ENCODE data around the gene PLCB3.
A peak's percentile ranks its signal among the peaks of the same experiment; 100 is the strongest.

PLCB3 gene

DNA sequence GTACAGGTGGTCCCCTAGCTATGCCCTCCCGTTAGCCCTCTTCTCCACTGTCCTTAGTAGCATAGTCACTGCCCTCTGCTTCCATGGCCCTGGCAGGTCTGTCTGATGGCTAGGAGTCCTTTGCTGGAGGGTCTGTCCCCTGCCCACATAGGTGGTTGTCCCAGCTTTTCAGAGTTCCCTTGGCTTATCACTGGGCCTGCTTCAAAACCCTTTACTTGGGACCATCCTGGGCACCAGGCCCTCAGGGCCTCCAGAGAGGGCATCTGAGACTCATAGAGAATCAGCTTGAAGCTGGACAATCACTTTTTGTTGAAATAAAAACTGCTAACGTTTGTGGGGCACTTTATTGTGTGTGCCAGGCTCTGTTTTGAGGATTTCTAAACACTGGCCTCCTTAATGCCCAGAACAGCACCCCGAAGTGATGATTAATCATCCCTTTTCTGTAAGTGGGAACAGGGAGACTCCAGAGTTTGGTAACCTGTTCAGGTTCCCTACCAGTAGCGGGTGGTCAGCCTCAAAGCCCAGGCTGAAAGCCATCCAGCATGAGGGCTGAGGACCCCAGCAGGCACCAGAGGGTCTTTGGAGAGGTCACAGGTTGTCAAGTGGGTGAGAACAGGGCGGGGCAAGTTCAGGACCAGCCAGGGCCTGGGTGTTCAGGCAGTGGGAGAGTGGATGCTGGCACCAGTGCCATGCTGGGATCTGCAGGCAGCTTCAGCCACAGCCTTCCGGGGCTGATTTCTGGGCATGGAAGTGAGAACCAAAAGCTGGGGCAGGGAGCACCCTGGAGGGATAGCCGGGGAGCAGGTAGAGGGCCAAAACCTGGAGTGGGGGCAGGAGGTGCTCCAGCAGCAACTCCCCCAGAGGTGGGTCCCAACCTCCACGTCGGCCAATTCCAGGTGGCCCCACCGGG is 39.3 kb downstream of the PLCB3 start:
- Mint-ChIP-seq H3K36me3 (peaks cover 7% of the 10 kb centered on the region), H3K27me3 (peaks cover 71% of the 10 kb centered on the region), H3K4me3 (no peak overlapping the region), H3K27ac (no peak overlapping the region), H3K4me1 (peaks cover 21% of the 10 kb centered on the region), H3K9me3 (no peaks in the 10 kb centered on the region)
- no peak for DNase-seq
- CTCF ChIA-PET = interaction anchor here (0.7 to 5.9 kb wide), 2 partner anchors 12 to 86 kb away, joined by 3 to 50 read pairs; partner anchors contain the start of gene CATSPERZ

DNA sequence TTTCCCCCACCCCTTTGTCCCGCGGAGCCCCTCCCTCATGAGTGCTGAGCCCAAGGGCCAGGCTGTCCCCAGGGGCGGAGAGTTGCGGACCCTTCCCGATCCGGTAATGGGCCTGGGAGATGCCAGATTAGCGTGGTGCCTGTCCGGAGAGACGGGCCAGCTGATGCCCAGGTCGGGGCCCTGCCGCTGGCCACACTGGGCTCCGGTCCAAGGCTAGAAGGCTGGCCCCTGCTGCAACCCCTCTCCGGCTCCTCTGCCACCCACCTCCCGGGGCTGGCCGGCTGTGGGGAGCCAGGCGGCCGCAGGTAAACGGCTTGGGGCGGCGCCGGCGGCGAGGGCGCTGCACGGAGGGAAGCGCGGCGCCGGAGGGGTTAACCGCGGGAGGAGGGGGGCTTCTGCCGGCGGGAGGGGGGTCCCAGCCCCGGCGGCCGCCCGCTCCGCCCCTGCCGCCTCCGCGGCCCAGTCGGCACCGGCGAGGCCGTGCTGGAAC is 40.0 kb downstream of the PLCB3 start, which contains the start of gene KCNK4:
Gene KCNK4, plus strand, starts transcription at position 41 of the 490 bp plus-strand sequence. CDS start 1,717 bp downstream, outside the sequence.
- no peak for DNase-seq
- no peak within 1 kb of the TSS for H3K27ac Mint-ChIP-seq
- no peaks in the 10 kb centered on the region for H3K9me3 Mint-ChIP-seq
- H3K4me1 Mint-ChIP-seq = peaks cover 19% of the 10 kb centered on the region
- peaks cover 78% of the 10 kb centered on the region for H3K27me3 Mint-ChIP-seq
- H3K36me3 Mint-ChIP-seq = peaks cover 7% of the 10 kb centered on the region
- CTCF ChIA-PET = interaction anchor here (5.9 kb wide), 1 partner anchor 11 kb away, joined by 50 read pairs; the partner anchor contains the start of gene CATSPERZ
- H3K4me3 Mint-ChIP-seq = no peak within 1 kb of the TSS

DNA sequence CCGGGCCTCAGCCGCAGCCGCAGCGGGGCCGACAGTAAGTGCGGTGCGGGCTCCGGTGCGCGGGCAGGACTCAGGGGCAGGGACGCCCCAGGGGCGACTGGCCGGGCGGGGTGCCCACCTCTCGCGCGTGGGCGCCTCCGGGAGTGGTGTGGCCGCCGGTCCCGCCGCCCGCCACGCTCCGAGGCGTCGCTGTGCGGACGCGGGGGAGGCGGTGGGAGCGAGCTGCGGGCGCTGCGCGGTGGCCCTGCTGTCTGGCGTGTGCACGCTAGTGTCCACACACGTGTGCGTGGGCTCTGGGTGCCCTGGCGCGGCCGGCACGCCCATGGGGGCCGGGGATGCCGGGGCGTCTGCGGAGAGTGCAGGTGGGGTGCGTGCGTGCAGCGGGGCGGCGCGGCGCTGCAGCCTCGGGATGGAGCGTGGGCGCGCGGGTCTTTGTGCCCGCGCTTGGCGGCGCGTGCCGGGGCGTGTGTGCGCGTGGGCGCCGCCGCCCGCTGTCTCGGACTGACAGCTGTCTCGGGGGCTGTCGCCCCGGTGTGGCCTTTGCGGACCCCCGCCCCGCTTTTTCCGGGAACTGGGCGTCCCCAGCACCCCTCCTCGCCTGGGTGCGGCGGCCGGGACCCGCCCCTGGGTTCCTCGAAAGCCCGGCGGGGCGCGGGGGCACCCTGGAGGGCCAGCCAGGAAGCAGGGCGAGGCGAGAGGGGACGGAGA is 40.6 kb downstream of the PLCB3 start:
- Mint-ChIP-seq H3K4me3 (no peak overlapping the region), H3K4me1 (peaks cover 13% of the 10 kb centered on the region), H3K27ac (no peak overlapping the region), H3K27me3 (peaks cover 84% of the 10 kb centered on the region), H3K36me3 (peaks cover 7% of the 10 kb centered on the region), H3K9me3 (no peaks in the 10 kb centered on the region)
- CTCF ChIA-PET = interaction anchor here (1.0 to 5.9 kb wide), 3 partner anchors 11 to 88 kb away, joined by 3 to 50 read pairs (median 17); partner anchors contain the start of genes CATSPERZ and ESRRA
- DNase-seq = peak; percentile 37

DNA sequence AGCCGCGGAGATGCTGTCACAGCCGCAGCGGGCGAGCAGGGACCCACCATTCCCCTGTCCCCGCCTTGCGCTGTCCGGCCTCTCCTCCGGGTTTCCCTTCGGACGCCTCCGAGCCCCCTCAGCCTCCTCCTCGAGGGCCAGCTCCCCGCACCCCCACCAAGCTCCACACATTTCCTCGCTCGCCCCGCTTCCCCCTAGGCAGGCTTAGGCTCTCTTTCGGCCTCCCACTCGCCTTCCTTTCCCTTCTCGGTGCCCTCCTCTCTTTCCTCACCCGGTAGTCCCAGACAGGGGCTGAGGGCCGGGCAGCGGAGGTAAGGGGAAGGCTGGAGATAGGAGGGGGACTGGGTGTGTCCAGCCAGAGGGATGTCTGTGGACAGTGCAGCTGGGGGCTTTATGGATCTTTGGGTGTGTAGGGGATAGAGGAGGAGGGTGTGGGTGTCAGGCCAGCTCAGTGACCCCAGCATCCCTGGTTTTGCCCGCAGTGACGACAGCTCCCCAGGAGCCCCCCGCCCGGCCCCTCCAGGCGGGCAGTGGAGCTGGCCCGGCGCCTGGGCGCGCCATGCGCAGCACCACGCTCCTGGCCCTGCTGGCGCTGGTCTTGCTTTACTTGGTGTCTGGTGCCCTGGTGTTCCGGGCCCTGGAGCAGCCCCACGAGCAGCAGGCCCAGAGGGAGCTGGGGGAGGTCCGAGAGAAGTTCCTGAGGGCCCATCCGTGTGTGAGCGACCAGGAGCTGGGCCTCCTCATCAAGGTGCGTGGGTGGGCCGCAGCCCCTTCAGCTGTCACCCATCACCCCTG is 41.3 kb downstream of the PLCB3 start:
- Mint-ChIP-seq H3K9me3 (no peaks in the 10 kb centered on the region), H3K4me3 (peak overlapping the region; percentile 21), H3K36me3 (peaks cover 7% of the 10 kb centered on the region), H3K27me3 (peaks cover 92% of the 10 kb centered on the region), H3K27ac (no peak overlapping the region), H3K4me1 (peaks cover 9% of the 10 kb centered on the region)
- no peak for DNase-seq
- CTCF ChIA-PET = interaction anchor here (1.0 to 2.0 kb wide), 2 partner anchors 11 to 88 kb away, joined by 3 to 17 read pairs; partner anchors contain the start of gene ESRRA

DNA sequence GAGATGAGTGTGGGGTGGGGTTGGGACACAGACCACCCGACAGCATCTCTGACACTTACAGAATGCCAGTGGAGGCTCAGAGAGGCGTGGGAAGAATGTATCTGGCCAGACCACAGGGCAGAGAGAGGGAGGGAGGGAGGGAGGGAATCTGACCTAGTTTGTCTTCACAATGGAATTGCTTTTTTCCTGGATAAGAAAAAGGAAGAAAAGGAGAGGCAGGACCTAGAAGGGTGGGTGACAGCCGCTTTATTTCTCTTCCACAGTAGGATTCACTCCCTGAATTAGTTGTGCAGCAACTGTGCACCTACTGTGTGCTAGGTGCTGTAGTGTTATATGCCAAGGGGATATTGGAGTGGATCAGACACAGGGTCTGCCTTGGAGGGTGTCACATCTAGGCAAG is 43.4 kb downstream of the PLCB3 start:
- CTCF ChIA-PET = no interaction called here
- no peaks in the 10 kb centered on the region for H3K9me3 Mint-ChIP-seq
- H3K27ac Mint-ChIP-seq = no peak overlapping the region
- H3K4me3 Mint-ChIP-seq = no peak overlapping the region
- no peak for DNase-seq
- peaks cover 7% of the 10 kb centered on the region for H3K36me3 Mint-ChIP-seq
- peaks cover 11% of the 10 kb centered on the region for H3K4me1 Mint-ChIP-seq
- H3K27me3 Mint-ChIP-seq = peaks cover 98% of the 10 kb centered on the region

DNA sequence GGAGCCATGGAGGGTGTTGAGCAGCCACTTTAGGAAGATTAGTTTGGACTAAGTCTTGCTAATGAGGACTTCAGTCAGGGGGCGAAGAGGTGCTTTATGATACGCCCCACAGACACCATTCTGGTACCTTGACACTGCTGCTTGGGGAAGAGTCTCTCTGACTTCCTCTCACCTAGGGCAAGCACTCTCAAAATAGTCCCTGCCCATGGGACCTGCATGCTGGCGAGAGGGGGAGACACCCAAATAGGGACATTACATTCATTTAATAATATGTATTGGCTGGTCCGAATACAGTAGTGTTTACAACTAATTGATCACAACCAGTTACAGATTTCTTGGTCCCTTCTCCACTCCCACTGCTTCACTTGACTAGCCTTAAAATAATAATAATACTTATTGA is 44.4 kb downstream of the PLCB3 start:
- Mint-ChIP-seq H3K27me3 (peaks cover 98% of the 10 kb centered on the region), H3K27ac (no peak overlapping the region), H3K4me3 (no peak overlapping the region), H3K36me3 (peaks cover 1% of the 10 kb centered on the region), H3K9me3 (no peaks in the 10 kb centered on the region), H3K4me1 (peaks cover 18% of the 10 kb centered on the region)
- DNase-seq = no peak
- CTCF ChIA-PET = no interaction called here

DNA sequence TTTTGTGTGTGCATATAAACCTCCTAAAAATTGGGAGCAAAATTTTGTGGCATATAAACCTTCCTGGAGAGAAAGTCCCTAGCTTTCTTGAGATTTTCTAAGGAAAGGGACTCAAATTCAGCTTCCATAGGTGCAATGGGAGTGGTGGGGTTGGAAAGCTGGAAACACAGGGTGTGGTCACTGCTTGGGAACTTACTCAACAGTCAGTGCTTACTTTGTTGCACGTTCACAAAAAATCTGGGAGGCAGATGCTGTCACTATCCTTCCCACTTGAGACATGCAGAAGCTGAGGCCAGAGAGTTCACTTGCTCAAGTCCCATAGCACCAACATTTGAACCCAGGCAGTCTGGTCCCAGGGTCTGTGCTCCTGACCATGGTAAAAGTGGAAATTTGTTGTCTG is 44.9 kb downstream of the PLCB3 start:
- Mint-ChIP-seq H3K4me1 (peaks cover 19% of the 10 kb centered on the region), H3K36me3 (no peaks in the 10 kb centered on the region), H3K27ac (no peak overlapping the region), H3K27me3 (peaks cover 98% of the 10 kb centered on the region), H3K9me3 (no peaks in the 10 kb centered on the region), H3K4me3 (no peak overlapping the region)
- no peak for DNase-seq
- CTCF ChIA-PET = no interaction called here

DNA sequence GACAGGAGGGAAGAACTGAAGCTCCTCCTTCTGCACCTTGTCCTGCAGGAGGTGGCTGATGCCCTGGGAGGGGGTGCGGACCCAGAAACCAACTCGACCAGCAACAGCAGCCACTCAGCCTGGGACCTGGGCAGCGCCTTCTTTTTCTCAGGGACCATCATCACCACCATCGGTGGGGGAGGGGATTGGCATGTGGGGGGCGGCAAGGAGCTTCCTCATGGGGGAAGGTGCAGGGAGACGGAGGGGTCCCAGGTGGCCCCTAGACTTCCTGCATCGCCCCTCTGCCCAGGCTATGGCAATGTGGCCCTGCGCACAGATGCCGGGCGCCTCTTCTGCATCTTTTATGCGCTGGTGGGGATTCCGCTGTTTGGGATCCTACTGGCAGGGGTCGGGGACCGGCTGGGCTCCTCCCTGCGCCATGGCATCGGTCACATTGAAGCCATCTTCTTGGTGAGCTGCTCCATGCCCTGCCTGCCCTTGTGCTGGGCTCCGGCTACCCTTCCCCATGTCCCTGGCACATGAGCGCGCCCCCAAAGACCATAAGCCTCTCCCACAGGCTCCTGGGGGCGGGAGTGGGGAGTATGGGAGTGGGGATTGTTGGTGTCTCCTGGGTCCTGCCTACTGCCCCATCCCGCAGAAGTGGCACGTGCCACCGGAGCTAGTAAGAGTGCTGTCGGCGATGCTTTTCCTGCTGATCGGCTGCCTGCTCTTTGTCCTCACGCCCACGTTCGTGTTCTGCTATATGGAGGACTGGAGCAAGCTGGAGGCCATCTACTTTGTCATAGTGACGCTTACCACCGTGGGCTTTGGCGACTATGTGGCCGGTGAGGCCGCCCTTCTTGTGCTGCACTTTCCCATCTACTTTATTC is 45.7 kb downstream of the PLCB3 start:
- no peak for DNase-seq
- Mint-ChIP-seq H3K9me3 (no peaks in the 10 kb centered on the region), H3K4me3 (no peak overlapping the region), H3K27ac (no peak overlapping the region), H3K4me1 (peaks cover 23% of the 10 kb centered on the region), H3K27me3 (peaks cover 100% of the 10 kb centered on the region), H3K36me3 (no peaks in the 10 kb centered on the region)
- CTCF ChIA-PET = no interaction called here

DNA sequence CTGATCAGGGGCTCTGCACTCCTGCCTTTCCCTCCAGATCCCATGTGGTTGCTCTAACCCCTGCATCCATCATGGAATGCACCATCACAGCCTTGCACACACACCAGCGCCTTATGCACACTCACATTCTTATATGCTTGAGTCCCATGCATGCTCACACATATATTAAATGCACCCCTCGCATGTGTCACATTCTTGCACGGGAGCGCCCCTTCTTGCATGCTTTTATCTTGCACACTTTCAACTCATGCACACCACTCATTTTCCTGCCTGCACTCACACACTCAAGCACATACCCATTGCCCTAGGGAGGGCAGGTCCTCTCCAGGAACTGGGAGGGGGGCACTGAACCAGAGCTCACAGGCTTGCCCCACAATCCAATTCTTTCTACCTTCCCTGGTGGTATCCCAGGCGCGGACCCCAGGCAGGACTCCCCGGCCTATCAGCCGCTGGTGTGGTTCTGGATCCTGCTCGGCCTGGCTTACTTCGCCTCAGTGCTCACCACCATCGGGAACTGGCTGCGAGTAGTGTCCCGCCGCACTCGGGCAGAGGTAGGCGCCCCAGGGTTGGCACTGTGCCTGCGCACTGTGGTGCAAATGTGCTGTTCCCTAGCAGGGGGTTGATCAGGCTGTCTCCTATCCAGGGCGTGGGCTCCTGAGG is 46.5 kb downstream of the PLCB3 start:
- CTCF ChIA-PET = no interaction called here

DNA sequence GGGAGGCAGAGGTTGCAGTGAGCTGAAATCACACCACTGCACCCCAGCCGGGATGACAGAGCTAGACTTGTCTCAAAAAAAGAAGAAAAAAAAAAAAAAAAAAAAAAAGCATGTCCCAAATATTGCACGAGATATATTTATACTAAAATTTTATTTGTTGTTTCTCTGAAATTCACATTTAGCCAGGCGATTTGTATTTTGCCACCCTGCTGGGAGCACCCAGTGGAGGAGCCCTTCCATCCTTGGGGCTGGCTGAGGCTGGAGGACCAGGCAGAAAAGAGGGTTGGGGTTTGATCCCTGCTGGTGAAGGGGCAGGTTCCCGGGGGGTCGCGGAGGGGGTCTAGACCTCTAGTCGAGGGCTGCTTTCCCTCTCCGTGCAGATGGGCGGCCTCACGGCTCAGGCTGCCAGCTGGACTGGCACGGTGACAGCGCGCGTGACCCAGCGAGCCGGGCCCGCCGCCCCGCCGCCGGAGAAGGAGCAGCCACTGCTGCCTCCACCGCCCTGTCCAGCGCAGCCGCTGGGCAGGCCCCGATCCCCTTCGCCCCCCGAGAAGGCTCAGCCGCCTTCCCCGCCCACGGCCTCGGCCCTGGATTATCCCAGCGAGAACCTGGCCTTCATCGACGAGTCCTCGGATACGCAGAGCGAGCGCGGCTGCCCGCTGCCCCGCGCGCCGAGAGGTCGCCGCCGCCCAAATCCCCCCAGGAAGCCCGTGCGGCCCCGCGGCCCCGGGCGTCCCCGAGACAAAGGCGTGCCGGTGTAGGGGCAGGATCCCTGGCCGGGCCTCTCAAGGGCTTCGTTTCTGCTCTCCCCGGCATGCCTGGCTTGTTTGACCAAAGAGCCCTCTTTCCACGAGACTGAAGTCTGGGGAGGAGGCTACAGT is 47.9 kb downstream of the PLCB3 start:
- CTCF ChIA-PET = no interaction called here
- DNase-seq = no peak
- Mint-ChIP-seq H3K27me3 (peaks cover 81% of the 10 kb centered on the region), H3K9me3 (no peaks in the 10 kb centered on the region), H3K36me3 (no peaks in the 10 kb centered on the region), H3K4me1 (peaks cover 30% of the 10 kb centered on the region), H3K4me3 (peak overlapping the region; percentile 48), H3K27ac (no peak overlapping the region)

More for the DNA sequence above, 46.5 kb downstream of the PLCB3 start:
- DNase-seq = peak; percentile 36
- Mint-ChIP-seq H3K27me3 (peaks cover 92% of the 10 kb centered on the region), H3K4me1 (peaks cover 20% of the 10 kb centered on the region), H3K4me3 (no peak overlapping the region), H3K9me3 (no peaks in the 10 kb centered on the region), H3K27ac (no peak overlapping the region), H3K36me3 (no peaks in the 10 kb centered on the region)

DNA sequence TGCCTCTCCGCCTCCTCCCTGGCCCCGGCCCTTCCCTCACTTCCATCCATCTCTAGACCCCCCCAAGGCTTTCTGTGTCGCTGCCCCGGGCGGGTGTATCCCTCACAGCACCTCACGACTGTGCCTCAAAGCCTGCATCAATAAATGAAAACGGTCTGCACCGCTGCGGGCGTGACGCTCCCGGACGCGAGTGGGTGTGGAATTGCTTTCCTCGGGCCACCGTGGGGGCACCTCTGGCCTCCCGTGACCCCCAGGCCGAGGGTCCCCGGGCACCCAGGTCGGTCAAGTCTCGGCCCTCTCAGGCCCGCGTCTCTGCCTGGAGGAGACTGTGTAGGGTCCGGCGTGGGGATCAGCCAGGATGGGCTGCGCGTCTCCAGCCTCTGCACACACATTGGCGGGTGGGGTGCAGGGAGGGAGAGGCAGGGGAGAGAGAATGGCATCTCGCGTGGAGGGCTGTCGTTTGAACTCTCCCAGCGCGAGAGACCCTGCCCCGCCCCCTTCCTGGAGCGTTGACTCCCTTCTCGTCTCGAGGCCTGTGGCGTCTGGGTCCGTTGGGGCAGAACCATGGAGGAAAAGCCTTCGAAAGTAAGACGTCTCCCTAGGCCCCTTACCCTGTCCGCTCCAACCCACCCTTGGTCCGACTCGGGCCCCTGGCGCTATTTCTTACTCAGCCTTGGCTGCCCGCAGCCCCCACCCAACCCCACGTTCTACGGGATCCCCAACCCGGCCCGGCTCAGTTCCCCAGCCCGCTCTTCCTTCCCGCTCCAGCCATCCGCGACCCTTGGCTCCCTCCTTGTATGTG is 48.7 kb downstream of the PLCB3 start, which contains the start of gene CATSPERZ:
Gene CATSPERZ, plus strand, starts transcription at position 512 of the 802 bp plus-strand sequence. Its CDS starts 53 bp downstream, at position 565.
- Mint-ChIP-seq H3K4me3 (peak within 1 kb of the TSS; percentile 57), H3K9me3 (no peaks in the 10 kb centered on the region), H3K27ac (peak within 1 kb of the TSS; percentile 55), H3K36me3 (no peaks in the 10 kb centered on the region), H3K4me1 (peaks cover 33% of the 10 kb centered on the region), H3K27me3 (peaks cover 74% of the 10 kb centered on the region)
- CTCF ChIA-PET = interaction anchor here (0.7 to 6.2 kb wide), 12 partner anchors 11 to 298 kb away, joined by 3 to 131 read pairs (median 8); partner anchors contain the start of genes BAD, FERMT3, GPR137 and KCNK4
- peak; percentile 51 for DNase-seq

Measured in activated naive CD4-positive, alpha-beta T cell treated with anti-CD3 and anti-CD28 coated beads, Interleukin-2, amount 10 ng/mL, durations not matched to agents 7 days and 5 days (primary cell).